HepG2 (cell line): Measurements from ENCODE around the gene CTXN1. TPM values are rescaled to one million over a fixed set of nuclear protein-coding genes. Genes with fewer than 3 reads are reported as not detected.
A peak's percentile ranks its signal among the peaks of the same experiment; 100 is the strongest.

Experiments used
- ATAC-seq: fragments of 200-7000 bp; cut with Tn5 transposase; 3 replicates; pipeline ENCODE4 v1.9.1; 2020; ENCODE audit warnings: mild to moderate bottlenecking, moderate library complexity
- BruUV-seq: library from RNA; stranded (reverse); fragments of 400-500 nt; replicated peaks from 2 replicates; lab custom pipeline; 2021; lab: Mats Ljungman, UMichigan
- CTCF ChIA-PET: fragments of 300-600 bp; formaldehyde crosslinking; extraction: SDS; loops from one replicate; lab custom pipeline; 2021; ENCODE audit warnings: low total read pairs, inconsistent platforms, low intra/inter-chr PET ratio; lab: Yijun Ruan, JAX
- POLR2A ChIA-PET: fragments of 350-600 bp; sonication (Branson Sonifier 250); formaldehyde crosslinking; loops from one replicate; lab custom pipeline; 2020; ENCODE audit warnings: antibody characterized with exemption, inconsistent platforms; lab: Yijun Ruan, JAX
- DNase-seq: peaks from one replicate; pipeline ENCODE4 v3.0.0-alpha.2; 2015; ENCODE audit warnings: low spot score
- FAIRE-seq: peaks from 3 replicates; lab custom pipeline; 2011; peaks lifted over from hg19 to GRCh38; lab: Jason Lieb, UNC
- H2AFZ ChIP-seq: one replicate; pipeline ENCODE4 v1.6.1; 2011; ENCODE audit warnings: low read length, inconsistent platforms
- H3K27ac ChIP-seq: fragments of 300-600 bp; 3 replicates; pipeline ENCODE4 v1.8.0; 2011; ENCODE audit warnings: mixed run types, mild to moderate bottlenecking, mixed read lengths, low read length, inconsistent platforms; ENCODE audit not compliant: insufficient read depth; ENCODE audit errors: extremely low read length
- H3K27me3 ChIP-seq, 2 experiments: fragments of 200-600 bp in 1 of 2; 2 replicates in 1 of 2; 3 replicates in 1 of 2; pipeline versions ENCODE4 v1.6.0 to v1.8.0; 2011; ENCODE audit warnings: low read length in 2 of 2, mild to moderate bottlenecking in 2 of 2, moderate library complexity in 2 of 2, inconsistent platforms in 1 of 2; ENCODE audit not compliant: insufficient read depth in 2 of 2, control insufficient read depth in 1 of 2
- H3K36me3 ChIP-seq, 2 experiments: fragments of 200-600 bp in 1 of 2; replicated peaks in 1 of 2; 2 replicates in 1 of 2; 3 replicates in 1 of 2; pipeline versions ENCODE4 v1.5.1 to v1.8.0; 2011; ENCODE audit warnings: low read length in 2 of 2, inconsistent platforms in 1 of 2; ENCODE audit not compliant: insufficient read depth in 2 of 2, control insufficient read depth in 1 of 2
- H3K4me1 ChIP-seq: 2 replicates; pipeline ENCODE4 v1.5.1; 2012; ENCODE audit warnings: low read length, inconsistent platforms; ENCODE audit not compliant: insufficient read depth
- H3K4me2 ChIP-seq: 2 replicates; pipeline ENCODE4 v1.6.0; 2011; ENCODE audit warnings: low read depth, low read length, inconsistent platforms
- H3K4me3 ChIP-seq, 3 experiments: fragments of 200-600 bp in 1 of 3; sonication (generic), shearing (Covaris generic) in 1 of 3; replicated peaks in 1 of 3; 2 replicates each; pipeline ENCODE4 v1.5.1; 2011 to 2016; ENCODE audit warnings: low read length in 3 of 3, inconsistent platforms in 2 of 3, low read depth in 2 of 3, mild to moderate bottlenecking in 2 of 3, control low read depth in 1 of 3, mixed read lengths in 1 of 3; ENCODE audit not compliant: insufficient read depth in 1 of 3
- H3K79me2 ChIP-seq: one replicate; pipeline ENCODE4 v1.6.1; 2011; ENCODE audit warnings: low read length, inconsistent platforms; ENCODE audit not compliant: insufficient read depth
- H3K9ac ChIP-seq: 2 replicates; pipeline ENCODE4 v1.6.0; 2011; ENCODE audit warnings: mild to moderate bottlenecking, low read depth, low read length, inconsistent platforms; ENCODE audit not compliant: insufficient read depth
- H3K9me3 ChIP-seq: 2 replicates; pipeline ENCODE4 v1.5.1; 2012; ENCODE audit warnings: mild to moderate bottlenecking, low read length
- H4K20me1 ChIP-seq: 2 replicates; pipeline ENCODE4 v1.6.0; 2011; ENCODE audit warnings: inconsistent platforms, mild to moderate bottlenecking, low read length, moderate library complexity; ENCODE audit not compliant: insufficient read depth
- BRD4 ChIP-seq: sonication (generic); formaldehyde crosslinking; IDR thresholded peaks from 2 replicates; pipeline ENCODE4 v1.4.0; 2020; ENCODE audit warnings: missing genetic modification reagents
- CBFB ChIP-seq: sonication (generic); formaldehyde crosslinking; IDR thresholded peaks from 2 replicates; pipeline ENCODE4 v1.4.0; 2020; ENCODE audit warnings: missing genetic modification reagents
- ELK4 ChIP-seq: sonication (generic); formaldehyde crosslinking; IDR thresholded peaks from 2 replicates; pipeline ENCODE4 v1.9.0; 2021; ENCODE audit warnings: missing genetic modification reagents, borderline replicate concordance
- FUBP1 ChIP-seq: sonication (generic); formaldehyde crosslinking; IDR thresholded peaks from 2 replicates; pipeline ENCODE4 v1.5.1; 2020; ENCODE audit warnings: missing genetic modification reagents, mild to moderate bottlenecking, borderline replicate concordance
- HDAC2 ChIP-seq: sonication (generic); formaldehyde crosslinking; IDR thresholded peaks from 2 replicates; pipeline ENCODE4 v1.4.0; 2020; ENCODE audit warnings: missing genetic modification reagents
- KMT2B ChIP-seq: IDR thresholded peaks from 2 replicates; pipeline ENCODE4 v1.6.1; 2016; ENCODE audit warnings: missing genetic modification reagents, missing compliant biosample characterization
- RAD21 ChIP-seq: fragments of 450-650 bp; formaldehyde crosslinking; IDR thresholded peaks from 2 replicates; pipeline ENCODE4 v1.5.0; 2020; ENCODE audit warnings: mild to moderate bottlenecking
- ZHX2 ChIP-seq, 2 experiments: sonication (generic) in 1 of 2; formaldehyde crosslinking in 1 of 2; IDR thresholded peaks; 2 replicates each; pipeline versions ENCODE4 v1.6.1 to v1.9.0; 2014 to 2022; ENCODE audit warnings: antibody characterized with exemption in 1 of 2, borderline replicate concordance in 1 of 2, inconsistent platforms in 1 of 2, low read depth in 1 of 2, missing genetic modification reagents in 1 of 2
- ZNF160 ChIP-seq: sonication (generic); formaldehyde crosslinking; IDR thresholded peaks from 2 replicates; pipeline ENCODE4 v1.8.0; 2022; ENCODE audit warnings: mild to moderate bottlenecking, inconsistent platforms, missing genetic modification reagents
- ZNF460 ChIP-seq: sonication (generic); formaldehyde crosslinking; IDR thresholded peaks from 2 replicates; pipeline ENCODE4 v1.5.1; 2020; ENCODE audit warnings: missing genetic modification reagents, mild to moderate bottlenecking, borderline replicate concordance
- ZNF713 ChIP-seq: sonication (generic); formaldehyde crosslinking; IDR thresholded peaks from 2 replicates; pipeline ENCODE4 v1.4.0; 2020; ENCODE audit warnings: mild to moderate bottlenecking, missing genetic modification reagents
- ZSCAN9 ChIP-seq: IDR thresholded peaks from 2 replicates; pipeline ENCODE4 v1.6.1; 2016; ENCODE audit warnings: borderline replicate concordance
- WGBS: methylation state at CpG from one replicate; pipeline ENCODE4 v1.1.6; 2017; ENCODE audit warnings: low lambda C conversion rate; 5-methylcytosine and 5-hydroxymethylcytosine counted together
- in situ Hi-C: cut with HindIII; loops from 2 replicates; pipeline ENCODE4 v1.10.0; 2017; ENCODE audit warnings: low pct_unique_long_range_greater_than_20kb; ENCODE audit not compliant: extremely low pct_ligation_motif_present
- intact Hi-C: fragments of 100-400 bp; cut with micrococcal nuclease; formaldehyde crosslinking; loops from one replicate; pipeline ENCODE4 v1.10.0; 2022; ENCODE audit not compliant: unreplicated experiment
- polyA plus RNA-seq, 8 experiments: library from polyadenylated mRNA; depleted of rRNA in 3 of 8; stranded (reverse) in 7 of 8; unstranded in 1 of 8; fragments of >200 nt; fragmentation: Illumina TruSeq in 4 of 8; extraction: Trizol in 4 of 8; gene quantifications; 2 replicates each; pipeline versions ENCODE4 v1.2.1 to v1.2.3, GENCODE V29; 2011 to 2016; ENCODE audit warnings: low read depth in 4 of 8, missing spikeins in 1 of 8, mixed read lengths in 1 of 8; ENCODE audit not compliant: insufficient read depth in 1 of 8
- total RNA-seq, 5 experiments: library from RNA; depleted of rRNA; stranded (reverse); fragments of >200 nt; fragmentation: Illumina TruSeq; extraction: Trizol; gene quantifications; 2 replicates each; pipeline ENCODE4 v1.2.3, GENCODE V29; 2016; ENCODE audit warnings: low read depth in 1 of 5

CTXN1 gene
- total and polyA plus RNA-seq, 2 of the 13 experiments (the other 11 are each of a cell fraction or from before 2014, with no cell fraction given) = 0.11 TPM; not detected in 1

GRCh38 chr19:7944177-7944761 is 18.3 kb upstream of the CTXN1 start:
- no peak for FAIRE-seq
- Histone ChIP-seq H2AFZ (no peak overlapping the region), H4K20me1 (no peaks in the 10 kb centered on the region), H3K9ac (peak overlapping the region; percentile 82), H3K27me3 (peaks cover 0 to 3% of the 10 kb centered on the region in 2 experiments; a peak in 1 of 5 replicates), H3K4me1 (peaks cover 38% of the 10 kb centered on the region), H3K36me3 (peaks cover 7 to 20% of the 10 kb centered on the region in 2 experiments; a peak in 4 of 5 replicates), H3K4me3 (peak overlapping the region; percentile 56 to 76 (median 65)), H3K9me3 (no peaks in the 10 kb centered on the region), H3K4me2 (peak overlapping the region; percentile 99), H3K27ac (peak overlapping the region; percentile 77), H3K79me2 (peaks cover 32% of the 10 kb centered on the region)
- CTCF ChIA-PET = interaction anchor here (0.7 to 1.8 kb wide), 3 partner anchors 58 to 396 kb away, joined by 3 to 7 read pairs (median 3); no protein-coding TSS in a partner anchor
- in situ Hi-C loops (no loop called here), intact Hi-C loops (loop anchor here (2.0 kb wide), 1 partner anchor 59 kb away; no protein-coding TSS in a partner anchor)
- 30% methylated on average over 16 of the region's 18 CpGs for WGBS
- peak; percentile 61 for ATAC-seq
- TSS peak; percentile 95 for BruUV-seq
- DNase-seq = peak; percentile 86
- POLR2A ChIA-PET = interaction anchor here (0.9 to 2.8 kb wide), 34 partner anchors 8 to 480 kb away, joined by 3 to 85 read pairs (median 6); partner anchors contain the start of genes ELAVL1, MAP2K7 and SNAPC2
- TF ChIP-seq ZHX2 (IDR thresholded peaks at IDR 0.05; ENCODE audit: low read depth) (no peak), ZHX2 (CRISPR knock-in tag; IDR thresholded peaks at IDR 0.05; ENCODE audit: borderline replicate concordance) (no peak), BRD4 (CRISPR knock-in tag) (no peak), ELK4 (CRISPR knock-in tag) (no peak), HDAC2 (CRISPR knock-in tag) (0 out of 2 replicates have a peak, but pooled peaks have one; percentile 8), KMT2B (0 out of 2 replicates have a peak, but pooled peaks have one; percentile 3), ZNF160 (0 out of 2 replicates have a peak, but pooled peaks have one; percentile 0), ZSCAN9 (CRISPR knock-in tag) (0 out of 2 replicates have a peak, but pooled peaks have one; percentile 16), FUBP1 (CRISPR knock-in tag) (no peak), ZNF460 (CRISPR knock-in tag) (no peak), RAD21 (CRISPR knock-in tag) (peak; percentile 53; the same call in 1 of the 2 replicates), ZNF713 (CRISPR knock-in tag) (no peak), CBFB (CRISPR knock-in tag) (no peak)
